ENCODE results near the gene POU2F3. TPM values are rescaled to one million over a fixed set of nuclear protein-coding genes. Genes with fewer than 3 reads are reported as not detected.

Gene POU2F3
- total and polyA plus RNA-seq, 2 of the 13 experiments (the other 11 are each of a cell fraction or from before 2014, with no cell fraction given): not detected

GRCh38 chr11:120217941-120218694 is 21.8 kb upstream of the POU2F3 start (continued):
- no peak for TF ChIP-seq SRSF4 (IDR thresholded peaks at IDR 0.05; ENCODE audit: low read depth, low read length, poor library complexity, severe bottlenecking)
- no peak for TF ChIP-seq HMGXB4 (CRISPR knock-in tag; IDR thresholded peaks at IDR 0.05; ENCODE audit: borderline replicate concordance in 1 of 2, low read depth in 1 of 2)
- 0 out of 2 replicates have a peak, but pooled peaks have one; percentile 38 for TF ChIP-seq ERF (CRISPR knock-in tag; IDR thresholded peaks at IDR 0.05)
- peak; percentile 43; the same call in 1 of the 2 replicates for TF ChIP-seq RXRB (CRISPR knock-in tag; IDR thresholded peaks at IDR 0.05; ENCODE audit: borderline replicate concordance)
- no peak for TF ChIP-seq ZSCAN20 (CRISPR knock-in tag; IDR thresholded peaks at IDR 0.05; ENCODE audit: borderline replicate concordance)
- no peak for TF ChIP-seq ZNF205 (CRISPR knock-in tag; IDR thresholded peaks at IDR 0.05)
- TF ChIP-seq JUND (CRISPR knock-in tag; IDR thresholded peaks at IDR 0.05): no peak
- peak; percentile 71; the same call in 1 of the 2 replicates for TF ChIP-seq ZBTB38 (CRISPR knock-in tag; IDR thresholded peaks at IDR 0.05)
- peak; percentile 75 for TF ChIP-seq RBM22 (optimal IDR thresholded peaks at IDR 0.05; ENCODE audit: low read length)
- no peak for TF ChIP-seq PREB (CRISPR knock-in tag; IDR thresholded peaks at IDR 0.05)
- TF ChIP-seq ZBTB7B (CRISPR knock-in tag; IDR thresholded peaks at IDR 0.05): 0 out of 2 replicates have a peak, but pooled peaks have one; percentile 15
- TF ChIP-seq NFE2L1 (CRISPR knock-in tag; IDR thresholded peaks at IDR 0.05; ENCODE audit: borderline replicate concordance): no peak
- TF ChIP-seq RERE (CRISPR knock-in tag; IDR thresholded peaks at IDR 0.05; ENCODE audit: low read depth): no peak
- TF ChIP-seq POLR2G (IDR thresholded peaks at IDR 0.05; ENCODE audit: low read depth, low read length): peak; percentile 39; the same call in 1 of the 2 replicates
- TF ChIP-seq ZFY (CRISPR knock-in tag; IDR thresholded peaks at IDR 0.05): peak; percentile 48; the same call in 1 of the 2 replicates
- peak; percentile 62 for TF ChIP-seq XRCC5 (optimal IDR thresholded peaks at IDR 0.05; ENCODE audit: low read length)
- TF ChIP-seq HIC2 (CRISPR knock-in tag; IDR thresholded peaks at IDR 0.05; ENCODE audit: low read depth): peak; percentile 67; the same call in 1 of the 2 replicates
- no peak for TF ChIP-seq ZSCAN29 (CRISPR knock-in tag; conservative IDR thresholded peaks at IDR 0.05)
- TF ChIP-seq DR1 (CRISPR knock-in tag; IDR thresholded peaks at IDR 0.05): no peak
